Ovary (tissue), 9 donors: ENCODE results near the gene TSHZ2. TPM values are rescaled to one million over a fixed set of nuclear protein-coding genes. Genes with fewer than 3 reads are reported as not detected.
"Not testable (repeated sequence)": the region's sequence is repeated elsewhere in the genome, so short reads cannot be mapped to it uniquely, and the experiment has no call there.

Experiments used
- DNase-seq, 5 donors: peaks; one replicate each; pipeline ENCODE4 v3.0.0-alpha.2; 2019 to 2020
- H3K27ac ChIP-seq, 2 donors: fragments of 200-600 bp; one replicate each; pipeline versions ENCODE4 v1.5.1 to v1.8.0; 2019 to 2022
- H3K27me3 ChIP-seq: fragments of 200-600 bp; one replicate; pipeline ENCODE4 v1.8.0; 2022
- H3K36me3 ChIP-seq: fragments of 200-600 bp; sonication (generic); one replicate; pipeline ENCODE4 v1.5.1; 2019
- H3K4me1 ChIP-seq: one replicate; pipeline ENCODE4 v1.8.1; 2013; ENCODE audit warnings: mild to moderate bottlenecking, moderate library complexity; ENCODE audit not compliant: insufficient read depth
- H3K4me3 ChIP-seq: fragments of 200-600 bp; sonication (generic); one replicate; pipeline ENCODE4 v1.5.1; 2017
- H3K9me3 ChIP-seq, 2 donors: fragments of 200-600 bp in 1 of 2; sonication (generic) in 1 of 2; one replicate each; pipeline versions ENCODE4 v1.5.1 to v1.8.1; 2013 to 2019; ENCODE audit warnings: mild to moderate bottlenecking in 1 of 2, moderate library complexity in 1 of 2
- EP300 ChIP-seq: sonication (generic); formaldehyde crosslinking; IDR thresholded peaks from one replicate; pipeline ENCODE4 v1.6.1; 2017; ENCODE audit warnings: antibody characterized with exemption
- POLR2A ChIP-seq: fragments of 450-650 bp; IDR thresholded peaks from one replicate; pipeline ENCODE4 v1.6.1; 2017; ENCODE audit warnings: antibody characterized with exemption, mild to moderate bottlenecking, moderate library complexity
- WGBS, 3 donors: extraction: QIAGEN DNeasy Blood & Tissue Kit in 1 of 3; methylation state at CpG; one replicate each; pipeline versions ENCODE4 v1.1.5 to v1.1.7; 2013 to 2017; 5-methylcytosine and 5-hydroxymethylcytosine counted together
- intact Hi-C, 4 donors: fragments of 100-400 bp; cut with DNase I; formaldehyde crosslinking; loops; one replicate each; pipeline versions ENCODE4 v1.11.0 to v1.15.1; 2022 to 2023
- polyA plus RNA-seq, 2 donors: library from polyadenylated mRNA; stranded (reverse); fragments of 200-250 nt in 1 of 2; fragments of 350-450 nt in 1 of 2; fragmentation: Illumina TruSeq in 1 of 2; extraction: RNeasy Lipid Tissue Mini Kit (QIAGEN cat#74804) in 1 of 2; gene quantifications; one replicate each; pipeline ENCODE4 v1.2.3, GENCODE V29; 2013 to 2014
- total RNA-seq, 7 donors: library from RNA; depleted of rRNA in 2 of 7; stranded (reverse); fragments of >200 nt in 2 of 7; fragmentation: NEBNext Ultra II Directional in 3 of 7; extraction: Animal tissue kit (Norgen Biotek cat#: 25700) in 3 of 7; gene quantifications; one replicate each; pipeline versions ENCODE4 v1.1.0 to v1.2.4, GENCODE V29; 2016 to 2023
- TF ChIP-seq, protein P1 (sequence below), 3 donors: fragments of 450-650 bp in 2 of 3; fragments of 200-600 bp in 1 of 3; IDR thresholded peaks; one replicate each; pipeline versions ENCODE4 v1.5.1 to v1.8.0; 2016 to 2022; ENCODE audit warnings: antibody characterized with exemption in 3 of 3, mild to moderate bottlenecking in 1 of 3
- donor health status: DM: no; HTN: no; CAD: no; lungs with moderate emphysema.
- donor health status: DM: no; HTN: no; CAD: no.
- donor health status: Bipolar disorder and iron deficiency.
- donor health status: DM: yes; HTN: yes; CAD: no.
- donor health status: DM: no; HTN: no; CAD: no.
- donor health status: DM: yes; HTN: yes; CAD: no.

The TSHZ2 gene
- total and polyA plus RNA-seq, 9 donors, result 18.2 to 113 (median 40.2) TPM

DNA sequence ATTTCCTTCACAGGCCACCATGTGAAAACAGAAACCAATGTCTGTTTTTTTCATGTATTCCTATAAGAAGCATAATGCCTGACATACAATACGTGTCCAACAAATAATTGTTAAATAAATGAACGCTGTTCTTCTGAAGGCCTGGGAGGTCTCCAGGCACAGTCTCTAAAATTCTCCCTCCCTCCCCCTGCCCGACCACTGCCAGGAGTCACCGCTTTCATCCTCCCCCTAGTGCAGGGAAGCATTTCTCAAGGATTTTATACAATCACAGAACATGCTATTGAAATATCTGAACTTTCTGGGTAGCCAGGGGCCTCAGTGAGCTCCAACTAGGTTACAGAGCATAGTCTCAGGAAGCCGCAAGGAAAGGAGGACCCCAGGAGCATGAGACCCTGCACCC, 526.2 kb downstream of the TSHZ2 start:
- WGBS, 3 donors, result 19 to 29% (median 21%) methylated on average over 5 of the region's 5 CpGs
- intact Hi-C loops, result no loop called here
- DNase-seq, result no peak

DNA sequence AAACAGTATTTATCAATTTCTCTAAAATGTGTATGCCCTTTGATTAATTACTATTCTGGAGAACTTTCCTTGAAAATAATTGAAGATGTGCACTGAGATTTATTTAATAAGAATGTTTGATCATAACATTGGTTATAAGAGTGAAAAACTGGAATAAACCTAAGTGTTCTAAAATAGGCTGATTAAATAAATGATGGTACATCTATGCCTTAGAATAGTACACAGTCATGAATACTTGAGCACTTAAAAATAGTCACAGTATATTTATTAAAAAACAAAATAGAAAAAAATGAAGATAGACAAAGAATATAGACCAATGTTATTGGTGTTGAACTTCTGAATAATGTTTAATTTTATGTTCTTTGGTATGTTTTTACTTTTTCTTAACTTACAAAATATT, 528.5 kb downstream of the TSHZ2 start:
- H3K4me3 ChIP-seq, result no peak overlapping the region
- no peaks in the 10 kb centered on the region for H3K9me3 ChIP-seq
- no peaks in the 10 kb centered on the region for H3K4me1 ChIP-seq
- TF ChIP-seq, protein P1, sequence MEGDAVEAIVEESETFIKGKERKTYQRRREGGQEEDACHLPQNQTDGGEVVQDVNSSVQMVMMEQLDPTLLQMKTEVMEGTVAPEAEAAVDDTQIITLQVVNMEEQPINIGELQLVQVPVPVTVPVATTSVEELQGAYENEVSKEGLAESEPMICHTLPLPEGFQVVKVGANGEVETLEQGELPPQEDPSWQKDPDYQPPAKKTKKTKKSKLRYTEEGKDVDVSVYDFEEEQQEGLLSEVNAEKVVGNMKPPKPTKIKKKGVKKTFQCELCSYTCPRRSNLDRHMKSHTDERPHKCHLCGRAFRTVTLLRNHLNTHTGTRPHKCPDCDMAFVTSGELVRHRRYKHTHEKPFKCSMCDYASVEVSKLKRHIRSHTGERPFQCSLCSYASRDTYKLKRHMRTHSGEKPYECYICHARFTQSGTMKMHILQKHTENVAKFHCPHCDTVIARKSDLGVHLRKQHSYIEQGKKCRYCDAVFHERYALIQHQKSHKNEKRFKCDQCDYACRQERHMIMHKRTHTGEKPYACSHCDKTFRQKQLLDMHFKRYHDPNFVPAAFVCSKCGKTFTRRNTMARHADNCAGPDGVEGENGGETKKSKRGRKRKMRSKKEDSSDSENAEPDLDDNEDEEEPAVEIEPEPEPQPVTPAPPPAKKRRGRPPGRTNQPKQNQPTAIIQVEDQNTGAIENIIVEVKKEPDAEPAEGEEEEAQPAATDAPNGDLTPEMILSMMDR (IDR thresholded peaks at IDR 0.05), result no peak
- no peak for TF ChIP-seq EP300
- TF ChIP-seq POLR2A, result no peak
- H3K27ac ChIP-seq, result no peak overlapping the region
- H3K36me3 ChIP-seq, result no peaks in the 10 kb centered on the region
- intact Hi-C loops, result no loop called here
- DNase-seq, result no peak
- H3K27me3 ChIP-seq, result no peaks in the 10 kb centered on the region

More for the DNA sequence above, 526.2 kb downstream of the TSHZ2 start:
- H3K27me3 ChIP-seq, result no peaks in the 10 kb centered on the region
- peaks cover 1% of the 10 kb centered on the region for H3K4me1 ChIP-seq
- no peak overlapping the region for H3K4me3 ChIP-seq
- H3K27ac ChIP-seq, result no peak overlapping the region
- no peaks in the 10 kb centered on the region for H3K36me3 ChIP-seq
- TF ChIP-seq POLR2A, result no peak
- no peaks in the 10 kb centered on the region for H3K9me3 ChIP-seq

GRCh38 chr20:53502820-53503219, 530.7 kb downstream of the TSHZ2 start:
- no peak for DNase-seq
- H3K27ac ChIP-seq, result no peak overlapping the region
- H3K27me3 ChIP-seq, result no peaks in the 10 kb centered on the region
- TF ChIP-seq EP300, result no peak
- no peak for TF ChIP-seq POLR2A
- H3K4me1 ChIP-seq, result no peaks in the 10 kb centered on the region
- H3K4me3 ChIP-seq, result no peak overlapping the region
- WGBS, 3 donors, result 72 to 97% (median 81%) methylated on average over 4 of the region's 4 CpGs
- intact Hi-C loops, result no loop called here
- H3K9me3 ChIP-seq, result no peaks in the 10 kb centered on the region
- H3K36me3 ChIP-seq, result no peaks in the 10 kb centered on the region

- 91 to 92% (median 91%) methylated on average over 7 of the region's 7 CpGs for WGBS, 3 donors
- DNase-seq, result no peak
- Histone ChIP-seq H3K9me3 (no peaks in the 10 kb centered on the region), H3K4me1 (no peaks in the 10 kb centered on the region), H3K4me3 (no peak overlapping the region), H3K27ac (no peak overlapping the region), H3K36me3 (no peaks in the 10 kb centered on the region), H3K27me3 (no peaks in the 10 kb centered on the region)
- intact Hi-C loops, result no loop called here
- no peak for TF ChIP-seq POLR2A
- TF ChIP-seq, protein P1 (IDR thresholded peaks at IDR 0.05), result no peak
- TF ChIP-seq EP300, result no peak
These were observed 531.4 kb downstream of the TSHZ2 start for GRCh38 chr20:53503517-53503919.

DNA sequence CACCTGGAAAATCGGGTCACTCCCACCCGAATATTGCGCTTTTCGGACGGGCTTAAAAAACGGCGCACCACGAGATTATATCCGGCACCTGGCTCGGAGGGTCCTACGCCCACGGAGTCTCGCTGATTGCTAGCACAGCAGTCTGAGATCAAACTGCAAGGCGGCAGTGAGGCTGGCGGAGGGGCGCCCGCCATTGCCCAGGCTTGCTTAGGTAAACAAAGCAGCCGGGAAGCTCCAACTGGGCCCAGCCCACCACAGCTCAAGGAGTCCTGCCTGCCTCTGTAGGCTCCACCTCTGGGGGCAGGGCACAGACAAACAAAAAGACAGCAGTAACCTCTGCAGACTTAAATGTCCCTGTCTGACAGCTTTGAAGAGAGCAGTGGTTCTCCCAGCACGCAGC, 531.9 kb downstream of the TSHZ2 start:
- H3K4me1 ChIP-seq, intact Hi-C loops: not testable (repeated sequence)
- WGBS, 3 donors, result 76 to 85% (median 79%) methylated on average over 16 to 18 of the region's 19 CpGs

DNA sequence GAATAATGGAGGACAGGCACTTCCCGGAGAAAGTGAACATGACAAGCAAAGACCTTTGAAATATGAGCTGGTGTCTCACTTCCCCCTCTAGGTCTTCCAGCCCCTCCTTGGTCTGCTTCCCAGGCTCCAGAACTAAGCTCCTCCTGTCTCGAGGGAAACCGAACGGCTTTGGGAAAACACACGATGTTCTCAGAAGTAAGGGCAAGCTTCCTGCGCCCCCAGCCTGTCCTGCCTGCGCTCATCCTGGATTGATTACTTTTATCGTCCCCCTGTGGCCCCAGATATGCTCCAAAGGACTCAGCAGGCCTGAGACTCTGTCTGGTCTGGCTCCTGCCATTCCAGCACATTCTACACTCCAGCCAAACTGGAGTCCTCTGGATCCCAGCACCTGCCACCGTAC, 538.1 kb downstream of the TSHZ2 start:
- Histone ChIP-seq H3K9me3 (no peaks in the 10 kb centered on the region), H3K4me3 (no peak overlapping the region), H3K27ac (no peak overlapping the region), H3K36me3 (no peaks in the 10 kb centered on the region), H3K27me3 (no peaks in the 10 kb centered on the region), H3K4me1 (no peaks in the 10 kb centered on the region)
- no peak for DNase-seq
- TF ChIP-seq EP300 (no peak), POLR2A (no peak)
- TF ChIP-seq, protein P1 (IDR thresholded peaks at IDR 0.05), result no peak
- 48 to 62% (median 55%) methylated on average over 9 of the region's 9 CpGs for WGBS, 3 donors
- intact Hi-C loops, result no loop called here

More for the DNA sequence above, 531.9 kb downstream of the TSHZ2 start:
- not testable (repeated sequence) for DNase-seq, H3K27me3 ChIP-seq, H3K36me3 ChIP-seq, H3K9me3 ChIP-seq, H3K4me3 ChIP-seq, H3K27ac ChIP-seq
